ENCODE measurements around the gene ANKRD33B.

ANKRD33B gene

DNA sequence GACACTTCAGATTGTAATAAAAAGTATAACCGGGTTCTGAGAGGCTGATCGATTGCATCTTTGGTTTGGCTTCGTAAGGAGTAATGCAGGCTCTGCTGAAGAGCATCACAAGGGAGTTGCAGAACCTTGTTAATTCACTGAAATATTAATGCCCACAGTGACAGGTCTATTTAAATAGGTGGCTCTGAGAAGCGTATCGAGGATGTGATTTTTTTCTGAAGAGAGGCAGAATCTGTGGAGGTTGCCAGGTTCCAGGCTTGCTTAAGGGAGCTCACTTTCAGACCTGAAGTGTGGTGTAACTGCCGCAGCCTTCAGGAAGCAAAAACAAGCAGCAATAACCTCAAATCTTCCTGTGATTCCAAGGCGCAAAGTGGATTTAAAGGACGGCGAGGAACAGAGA, 80.3 kb downstream of the ANKRD33B start:
- no peak for DNase-seq

- no peak for DNase-seq
These were observed 81.3 kb downstream of the ANKRD33B start for GRCh38 chr5:10645146-10645545.

GRCh38 chr5:10645671-10646070, 81.8 kb downstream of the ANKRD33B start:
- DNase-seq = no peak

DNA sequence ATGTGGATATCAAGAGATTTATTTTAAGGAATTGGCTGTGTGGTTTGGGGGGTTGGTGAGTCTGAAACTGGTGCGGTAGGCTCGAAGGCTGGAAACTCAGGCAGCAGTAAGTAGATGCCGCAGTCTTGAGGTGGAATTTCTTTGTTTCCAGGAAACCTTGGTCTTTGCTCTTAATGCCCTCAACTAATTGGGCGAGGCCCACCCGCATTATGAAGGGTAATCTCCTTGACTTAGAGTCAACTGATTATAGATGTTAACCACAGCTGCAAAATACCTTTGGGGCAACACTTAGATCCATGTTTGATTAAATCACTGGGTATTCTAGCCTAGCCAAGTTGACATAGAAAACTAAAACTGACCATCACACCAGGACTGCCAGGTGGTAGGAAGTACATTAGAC, 83.8 kb downstream of the ANKRD33B start:
- DNase-seq = no peak

GRCh38 chr5:10648806-10649665, 85.2 kb downstream of the ANKRD33B start:
- DNase-seq = no peak

DNA sequence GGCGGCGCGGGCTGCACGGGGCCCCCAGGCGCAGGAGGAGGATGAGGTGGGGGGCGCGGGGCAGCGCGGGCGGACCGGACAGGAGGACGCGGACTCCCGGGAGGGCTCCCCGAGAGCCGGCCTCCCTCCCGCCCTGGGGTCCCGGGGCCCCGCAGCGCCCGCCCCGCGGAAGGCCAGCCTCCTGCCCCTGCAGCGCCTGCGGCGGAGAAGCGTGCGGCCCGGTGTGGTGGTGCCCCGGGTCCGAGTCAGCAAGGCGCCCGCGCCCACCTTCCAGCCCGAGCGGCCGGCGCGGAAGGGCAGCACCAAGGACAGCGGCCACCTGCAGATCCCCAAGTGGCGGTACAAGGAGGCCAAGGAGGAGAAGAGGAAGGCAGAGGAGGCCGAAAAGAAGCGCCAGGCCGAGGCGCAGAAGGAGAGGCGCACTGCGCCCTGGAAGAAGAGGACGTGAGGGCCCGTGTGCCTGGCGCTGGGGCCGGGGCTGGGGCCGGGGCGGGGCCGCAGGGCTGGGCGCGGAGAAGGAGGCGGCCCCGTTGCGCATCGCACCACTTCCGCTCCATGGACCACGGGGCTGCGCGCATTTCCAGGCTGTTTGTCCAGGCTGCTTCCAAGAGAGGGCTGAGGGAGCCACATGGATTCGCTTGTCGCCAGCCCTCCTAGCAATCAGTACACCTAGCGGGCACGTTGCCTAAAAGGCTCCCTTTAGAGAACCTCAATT, 86.0 kb downstream of the ANKRD33B start:
- no peak for DNase-seq

DNA sequence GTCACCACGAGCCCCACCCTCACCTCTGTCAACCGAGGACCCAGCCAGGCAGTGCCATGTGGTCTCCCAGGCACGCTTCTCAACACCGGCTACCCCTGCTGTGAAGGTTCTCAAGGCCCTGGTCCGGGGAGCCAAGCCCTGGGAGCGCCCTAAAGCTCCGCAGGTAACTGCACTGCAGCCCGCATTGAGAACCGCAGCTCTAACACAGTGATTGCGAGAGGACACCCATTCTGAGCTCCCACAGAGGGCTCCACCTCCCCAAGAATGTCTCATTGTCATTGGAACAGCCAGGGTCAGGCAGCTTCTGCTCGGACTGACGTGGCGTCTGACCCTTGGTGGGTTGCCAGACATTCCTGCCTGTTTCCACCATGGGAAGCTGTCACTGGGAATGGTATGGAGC, 88.3 kb downstream of the ANKRD33B start:
- DNase-seq = no peak

GRCh38 chr5:10652606-10653005, 88.7 kb downstream of the ANKRD33B start:
- no peak for DNase-seq

- no peak for DNase-seq
These were observed 89.2 kb downstream of the ANKRD33B start for GRCh38 chr5:10653043-10653442.

DNA sequence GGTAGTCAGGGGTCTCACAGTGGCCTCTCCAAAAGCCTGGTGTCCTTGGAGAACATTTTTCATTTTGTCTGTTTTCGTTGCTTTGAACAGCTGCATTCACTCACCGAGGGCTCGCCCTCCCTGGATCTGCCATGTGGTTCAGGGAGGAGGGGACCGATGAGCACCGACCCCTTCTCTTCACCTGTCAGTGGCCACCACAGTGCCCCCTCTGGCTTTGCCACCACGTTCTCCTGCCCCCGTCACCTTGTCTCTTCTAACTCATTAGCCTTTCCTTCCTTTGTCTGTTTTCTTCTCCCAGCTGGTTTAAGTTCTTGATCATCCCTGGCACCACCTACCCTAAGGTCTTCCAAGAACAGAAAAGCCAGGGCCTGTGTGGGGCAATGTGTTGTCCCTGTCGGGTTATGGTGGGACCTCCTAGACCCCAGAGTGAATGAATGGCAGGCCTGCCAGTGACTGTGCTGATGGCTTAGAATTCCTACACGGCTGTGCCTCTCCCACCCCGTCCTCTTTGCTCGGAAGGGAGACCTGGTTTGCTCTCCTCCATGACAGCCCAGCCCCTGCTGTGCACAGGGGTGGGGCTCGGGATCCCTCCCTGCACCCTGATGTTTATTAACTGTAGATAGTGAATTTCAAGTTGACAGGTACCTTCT, 90.0 kb downstream of the ANKRD33B start:
- no peak for DNase-seq

GRCh38 chr5:10654566-10654965, 90.7 kb downstream of the ANKRD33B start:
- no peak for DNase-seq

DNA sequence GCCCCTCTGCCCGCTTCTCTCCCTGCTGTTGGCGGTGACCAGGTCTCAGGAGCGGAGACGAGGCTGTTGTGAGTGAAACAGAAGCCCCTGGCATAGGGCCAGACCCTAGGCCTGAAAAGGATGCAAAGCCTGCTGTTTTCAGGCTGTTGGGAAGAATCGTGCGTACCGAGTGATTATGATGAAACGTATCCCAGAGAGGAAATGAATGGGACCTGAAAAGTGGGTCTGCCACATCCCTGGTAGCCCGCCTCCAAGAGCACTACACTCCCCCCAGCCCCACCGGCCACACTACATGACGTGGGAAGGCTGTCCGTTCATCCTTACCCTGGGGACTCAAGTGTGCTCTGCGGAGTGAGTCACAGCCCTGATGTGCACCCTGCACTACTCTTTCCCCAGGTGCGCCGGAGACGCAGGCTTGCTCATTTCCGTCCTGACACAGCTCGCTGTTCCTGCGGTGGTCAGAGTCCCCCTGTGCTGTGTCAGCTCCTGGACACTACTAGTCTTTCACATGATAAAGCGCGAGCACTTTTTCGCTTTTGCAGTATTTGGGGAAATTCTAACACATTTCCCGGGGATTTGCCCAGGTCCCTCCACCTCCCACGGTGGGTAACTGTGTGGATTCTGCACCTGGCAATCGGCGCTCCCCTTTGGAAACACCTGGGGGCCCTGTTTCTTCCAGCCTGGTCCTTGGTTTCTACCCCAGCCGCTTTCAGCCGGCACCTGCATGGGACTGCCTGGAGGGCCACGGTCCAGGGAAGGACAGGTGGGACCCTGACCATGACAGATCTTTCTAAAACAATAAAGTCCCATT, 91.5 kb downstream of the ANKRD33B start:
- no peak for DNase-seq

- DNase-seq = no peak
These were observed 92.3 kb downstream of the ANKRD33B start for GRCh38 chr5:10655972-10656830.

GRCh38 chr5:10658265-10658664, 94.4 kb downstream of the ANKRD33B start:
- DNase-seq = no peak

GRCh38 chr5:10660135-10660534, 96.3 kb downstream of the ANKRD33B start:
- no peak for DNase-seq

DNA sequence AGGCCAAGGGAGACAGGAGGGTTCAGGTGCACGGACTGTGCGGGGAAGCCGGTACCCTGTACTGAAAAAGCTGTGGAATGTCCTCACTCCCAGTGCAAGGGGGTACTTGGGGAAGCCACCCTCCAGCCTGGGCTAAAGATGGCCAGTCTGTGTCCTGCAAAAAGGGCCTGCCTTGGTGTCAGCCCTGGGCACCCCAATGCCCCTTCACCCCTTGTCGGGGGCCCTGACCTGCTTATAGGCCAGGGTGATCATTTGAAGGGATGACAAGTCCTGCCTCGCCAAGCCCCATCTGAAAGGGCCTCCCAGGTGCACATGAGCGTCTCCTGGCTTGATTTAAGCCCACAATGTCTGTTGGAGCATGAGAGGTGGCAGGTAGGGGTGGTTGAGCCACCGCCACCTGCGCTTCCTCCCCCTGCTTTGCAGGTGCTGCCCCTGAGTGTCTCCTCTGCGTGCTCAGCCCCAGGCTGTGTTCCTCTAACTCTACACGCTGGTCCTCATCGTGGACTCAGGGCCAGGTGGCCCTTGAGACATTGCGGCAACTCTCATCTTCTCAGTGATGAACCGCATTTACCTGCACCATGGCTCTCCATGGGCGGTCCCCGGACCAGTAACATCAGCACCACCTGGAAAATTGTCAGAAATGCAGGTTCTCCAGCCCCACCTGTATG, 97.0 kb downstream of the ANKRD33B start:
- DNase-seq = no peak

DNA sequence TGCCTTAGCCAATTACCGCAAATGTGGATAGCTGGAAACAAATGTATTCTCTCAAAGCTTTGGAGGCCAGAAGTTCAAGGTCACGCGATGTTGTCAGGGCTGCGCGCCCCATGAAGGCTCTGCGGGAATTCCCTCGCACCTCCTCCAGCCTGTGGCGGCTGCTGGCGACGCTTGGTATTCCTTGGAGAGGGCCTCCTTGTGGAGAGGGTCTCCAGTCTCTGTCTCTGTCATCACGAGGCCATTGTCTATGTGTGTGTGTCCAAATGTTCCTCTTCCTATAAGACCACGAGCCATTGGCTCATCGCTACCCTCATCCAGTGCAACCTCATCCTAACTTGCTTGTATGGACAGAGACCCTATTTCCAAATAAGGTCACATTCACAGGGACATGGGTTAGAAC, 97.5 kb downstream of the ANKRD33B start:
- DNase-seq = no peak

GRCh38 chr5:10662083-10662482, 98.2 kb downstream of the ANKRD33B start:
- no peak for DNase-seq

GRCh38 chr5:10662661-10663488, 99.0 kb downstream of the ANKRD33B start:
- no peak for DNase-seq

- no peak for DNase-seq
These were observed 99.8 kb downstream of the ANKRD33B start for GRCh38 chr5:10663489-10664179.

Data from NCI-H1048 (cell line).